Vagina (tissue), 2 donors: ENCODE results near the gene WNT2B.

Source experiments
- CTCF ChIP-seq, 3 experiments: fragments of 450-650 bp in 2 of 3; fragments of 200-600 bp in 1 of 3; sonication (generic) in 1 of 3; IDR thresholded peaks; one replicate each; pipeline ENCODE4 v1.5.1; 2017 to 2019; ENCODE audit warnings: antibody characterized with exemption in 3 of 3, mild to moderate bottlenecking in 2 of 3, moderate library complexity in 2 of 3
- POLR2A ChIP-seq, 2 donors: fragments of 450-650 bp; IDR thresholded peaks; one replicate each; pipeline ENCODE4 v1.6.1; 2017; ENCODE audit warnings: antibody characterized with exemption in 2 of 2, mild to moderate bottlenecking in 2 of 2, moderate library complexity in 2 of 2
- POLR2AphosphoS5 ChIP-seq, 2 donors: sonication (generic); formaldehyde crosslinking; IDR thresholded peaks; one replicate each; pipeline ENCODE4 v1.9.0; 2017; ENCODE audit warnings: antibody characterized with exemption in 2 of 2, mild to moderate bottlenecking in 2 of 2, low read depth in 1 of 2; ENCODE audit not compliant: insufficient read depth in 1 of 2

GRCh38 chr1:112509660-112510178 is 954 bp downstream of the WNT2B start:
- no peak for TF ChIP-seq POLR2A (IDR thresholded peaks at IDR 0.05)
- no peak for TF ChIP-seq CTCF (IDR thresholded peaks at IDR 0.05)
- no peak for TF ChIP-seq POLR2AphosphoS5 (IDR thresholded peaks at IDR 0.05; ENCODE audit: insufficient read depth in 1 of 2, low read depth in 1 of 2)
